GM12878 (cell line): ENCODE results near the gene ASRGL1.

Experiments used
- CREB1 ChIP-seq: IDR thresholded peaks from 2 replicates; pipeline ENCODE4 v1.6.1; 2012; ENCODE audit warnings: low read depth, mild to moderate bottlenecking, inconsistent platforms
- EGR1 ChIP-seq, 2 experiments: IDR thresholded peaks; 1 replicate in 1 of 2; 2 replicates in 1 of 2; pipeline ENCODE4 v1.6.1; 2011 to 2012; ENCODE audit warnings: low read depth in 2 of 2, low read length in 2 of 2, borderline replicate concordance in 1 of 2, mild to moderate bottlenecking in 1 of 2, moderate library complexity in 1 of 2
- EP300 ChIP-seq, 2 experiments: fragments of 150-350 bp in 1 of 2; IDR thresholded peaks; 2 replicates each; pipeline ENCODE4 v1.6.1; 2011 to 2012; ENCODE audit warnings: low read depth in 2 of 2, low read length in 2 of 2, borderline replicate concordance in 1 of 2, improper control_type of control experiment in 1 of 2, inconsistent platforms in 1 of 2; ENCODE audit not compliant: control insufficient read depth in 1 of 2
- POLR2AphosphoS5 ChIP-seq: IDR thresholded peaks from 2 replicates; pipeline ENCODE4 v1.6.1; 2011; ENCODE audit warnings: mild to moderate bottlenecking, low read length, inconsistent platforms
- RAD21 ChIP-seq: IDR thresholded peaks from 2 replicates; pipeline ENCODE4 v1.6.1; 2011; ENCODE audit warnings: mild to moderate bottlenecking, low read depth, low read length, moderate library complexity; ENCODE audit not compliant: insufficient read depth
- RFX5 ChIP-seq: IDR thresholded peaks from 2 replicates; pipeline ENCODE4 v1.6.1; 2011; ENCODE audit warnings: low read depth, low read length, improper control_type of control experiment
- SREBF1 ChIP-seq: IDR thresholded peaks from 2 replicates; pipeline ENCODE4 v1.6.1; 2012; ENCODE audit warnings: mild to moderate bottlenecking, low read length
- ZNF207 ChIP-seq: fragments of 450-650 bp; IDR thresholded peaks from 2 replicates; pipeline ENCODE4 v1.6.1; 2014; ENCODE audit warnings: antibody characterized with exemption, mild to moderate bottlenecking, borderline replicate concordance
- ZNF217 ChIP-seq: fragments of 450-650 bp; IDR thresholded peaks from 2 replicates; pipeline ENCODE4 v1.6.1; 2017; ENCODE audit warnings: antibody characterized with exemption, mild to moderate bottlenecking
- TF ChIP-seq, protein P1 (sequence below), 3 experiments: IDR thresholded peaks in 2 of 3; conservative IDR thresholded peaks in 1 of 3; 2 replicates each; pipeline ENCODE4 v1.5.1; 2011; ENCODE audit warnings: low read depth in 3 of 3, low read length in 3 of 3, mild to moderate bottlenecking in 3 of 3, control low read depth in 2 of 3, moderate library complexity in 2 of 3, inconsistent platforms in 1 of 3, mixed read lengths in 1 of 3; ENCODE audit not compliant: control insufficient read depth in 2 of 3, insufficient read depth in 1 of 3; ENCODE audit errors: extremely low read depth in 1 of 3
- TF ChIP-seq, protein P2 (sequence below): fragments of 450-650 bp; IDR thresholded peaks from 2 replicates; pipeline ENCODE4 v1.6.1; 2016; ENCODE audit warnings: mild to moderate bottlenecking
- TF ChIP-seq, protein P3 (sequence below): fragments of 150-350 bp; IDR thresholded peaks from 2 replicates; pipeline ENCODE4 v1.6.1; 2016; ENCODE audit warnings: low read depth, low read length
- TF ChIP-seq, protein P4 (sequence below): IDR thresholded peaks from 2 replicates; pipeline ENCODE4 v1.6.1; 2012; ENCODE audit warnings: low read depth, low read length, improper control_type of control experiment
- TF ChIP-seq, protein P5 (sequence below): IDR thresholded peaks from 2 replicates; pipeline ENCODE4 v1.6.1; 2012; ENCODE audit warnings: improper control_type of control experiment, low read depth, low read length; ENCODE audit not compliant: insufficient replicate concordance

DNA sequence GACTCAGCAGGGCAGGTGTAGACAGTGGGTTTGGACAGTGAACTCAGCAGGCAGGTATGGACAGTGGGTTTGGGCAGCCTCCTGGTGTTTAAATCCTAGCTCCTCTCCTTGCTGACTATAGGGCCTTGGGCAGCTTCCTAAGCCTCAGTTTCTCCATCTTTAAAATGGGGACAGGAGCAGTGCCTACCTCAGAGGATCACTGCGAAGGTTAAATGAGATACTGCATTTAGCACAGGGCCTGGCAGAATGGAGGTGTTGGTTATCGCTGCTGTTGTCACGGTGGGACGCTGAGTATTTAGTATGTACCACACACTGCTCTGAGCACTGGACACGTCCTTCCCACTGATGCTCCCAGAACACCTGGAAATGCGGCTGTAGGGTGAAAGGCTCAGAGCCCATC lies 67.2 kb downstream of the ASRGL1 start:
- TF ChIP-seq EP300 (IDR thresholded peaks at IDR 0.05; ENCODE audit: borderline replicate concordance in 1 of 2, control insufficient read depth in 1 of 2, low read depth in 2 of 2, low read length in 2 of 2) (no peak), ZNF207 (no peak), ZNF217 (no peak), EGR1 (IDR thresholded peaks at IDR 0.05; ENCODE audit: borderline replicate concordance in 1 of 2, low read depth in 2 of 2, low read length in 2 of 2) (no peak), RAD21 (no peak), POLR2AphosphoS5 (no peak), CREB1 (no peak), SREBF1 (no peak), RFX5 (no peak)
- TF ChIP-seq, protein P1, sequence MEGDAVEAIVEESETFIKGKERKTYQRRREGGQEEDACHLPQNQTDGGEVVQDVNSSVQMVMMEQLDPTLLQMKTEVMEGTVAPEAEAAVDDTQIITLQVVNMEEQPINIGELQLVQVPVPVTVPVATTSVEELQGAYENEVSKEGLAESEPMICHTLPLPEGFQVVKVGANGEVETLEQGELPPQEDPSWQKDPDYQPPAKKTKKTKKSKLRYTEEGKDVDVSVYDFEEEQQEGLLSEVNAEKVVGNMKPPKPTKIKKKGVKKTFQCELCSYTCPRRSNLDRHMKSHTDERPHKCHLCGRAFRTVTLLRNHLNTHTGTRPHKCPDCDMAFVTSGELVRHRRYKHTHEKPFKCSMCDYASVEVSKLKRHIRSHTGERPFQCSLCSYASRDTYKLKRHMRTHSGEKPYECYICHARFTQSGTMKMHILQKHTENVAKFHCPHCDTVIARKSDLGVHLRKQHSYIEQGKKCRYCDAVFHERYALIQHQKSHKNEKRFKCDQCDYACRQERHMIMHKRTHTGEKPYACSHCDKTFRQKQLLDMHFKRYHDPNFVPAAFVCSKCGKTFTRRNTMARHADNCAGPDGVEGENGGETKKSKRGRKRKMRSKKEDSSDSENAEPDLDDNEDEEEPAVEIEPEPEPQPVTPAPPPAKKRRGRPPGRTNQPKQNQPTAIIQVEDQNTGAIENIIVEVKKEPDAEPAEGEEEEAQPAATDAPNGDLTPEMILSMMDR (IDR thresholded peaks at IDR 0.05 in 2 of 3, conservative IDR thresholded peaks at IDR 0.05 in 1 of 3; ENCODE audit: control insufficient read depth in 2 of 3, extremely low read depth in 1 of 3, insufficient read depth in 1 of 3, low read depth in 3 of 3, low read length in 3 of 3), result no peak
- TF ChIP-seq, protein P2, sequence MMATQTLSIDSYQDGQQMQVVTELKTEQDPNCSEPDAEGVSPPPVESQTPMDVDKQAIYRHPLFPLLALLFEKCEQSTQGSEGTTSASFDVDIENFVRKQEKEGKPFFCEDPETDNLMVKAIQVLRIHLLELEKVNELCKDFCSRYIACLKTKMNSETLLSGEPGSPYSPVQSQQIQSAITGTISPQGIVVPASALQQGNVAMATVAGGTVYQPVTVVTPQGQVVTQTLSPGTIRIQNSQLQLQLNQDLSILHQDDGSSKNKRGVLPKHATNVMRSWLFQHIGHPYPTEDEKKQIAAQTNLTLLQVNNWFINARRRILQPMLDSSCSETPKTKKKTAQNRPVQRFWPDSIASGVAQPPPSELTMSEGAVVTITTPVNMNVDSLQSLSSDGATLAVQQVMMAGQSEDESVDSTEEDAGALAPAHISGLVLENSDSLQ, result no peak
- TF ChIP-seq, protein P3, sequence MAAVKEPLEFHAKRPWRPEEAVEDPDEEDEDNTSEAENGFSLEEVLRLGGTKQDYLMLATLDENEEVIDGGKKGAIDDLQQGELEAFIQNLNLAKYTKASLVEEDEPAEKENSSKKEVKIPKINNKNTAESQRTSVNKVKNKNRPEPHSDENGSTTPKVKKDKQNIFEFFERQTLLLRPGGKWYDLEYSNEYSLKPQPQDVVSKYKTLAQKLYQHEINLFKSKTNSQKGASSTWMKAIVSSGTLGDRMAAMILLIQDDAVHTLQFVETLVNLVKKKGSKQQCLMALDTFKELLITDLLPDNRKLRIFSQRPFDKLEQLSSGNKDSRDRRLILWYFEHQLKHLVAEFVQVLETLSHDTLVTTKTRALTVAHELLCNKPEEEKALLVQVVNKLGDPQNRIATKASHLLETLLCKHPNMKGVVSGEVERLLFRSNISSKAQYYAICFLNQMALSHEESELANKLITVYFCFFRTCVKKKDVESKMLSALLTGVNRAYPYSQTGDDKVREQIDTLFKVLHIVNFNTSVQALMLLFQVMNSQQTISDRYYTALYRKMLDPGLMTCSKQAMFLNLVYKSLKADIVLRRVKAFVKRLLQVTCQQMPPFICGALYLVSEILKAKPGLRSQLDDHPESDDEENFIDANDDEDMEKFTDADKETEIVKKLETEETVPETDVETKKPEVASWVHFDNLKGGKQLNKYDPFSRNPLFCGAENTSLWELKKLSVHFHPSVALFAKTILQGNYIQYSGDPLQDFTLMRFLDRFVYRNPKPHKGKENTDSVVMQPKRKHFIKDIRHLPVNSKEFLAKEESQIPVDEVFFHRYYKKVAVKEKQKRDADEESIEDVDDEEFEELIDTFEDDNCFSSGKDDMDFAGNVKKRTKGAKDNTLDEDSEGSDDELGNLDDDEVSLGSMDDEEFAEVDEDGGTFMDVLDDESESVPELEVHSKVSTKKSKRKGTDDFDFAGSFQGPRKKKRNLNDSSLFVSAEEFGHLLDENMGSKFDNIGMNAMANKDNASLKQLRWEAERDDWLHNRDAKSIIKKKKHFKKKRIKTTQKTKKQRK, result no peak
- TF ChIP-seq, protein P4, sequence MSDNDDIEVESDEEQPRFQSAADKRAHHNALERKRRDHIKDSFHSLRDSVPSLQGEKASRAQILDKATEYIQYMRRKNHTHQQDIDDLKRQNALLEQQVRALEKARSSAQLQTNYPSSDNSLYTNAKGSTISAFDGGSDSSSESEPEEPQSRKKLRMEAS, result no peak
- TF ChIP-seq, protein P5, sequence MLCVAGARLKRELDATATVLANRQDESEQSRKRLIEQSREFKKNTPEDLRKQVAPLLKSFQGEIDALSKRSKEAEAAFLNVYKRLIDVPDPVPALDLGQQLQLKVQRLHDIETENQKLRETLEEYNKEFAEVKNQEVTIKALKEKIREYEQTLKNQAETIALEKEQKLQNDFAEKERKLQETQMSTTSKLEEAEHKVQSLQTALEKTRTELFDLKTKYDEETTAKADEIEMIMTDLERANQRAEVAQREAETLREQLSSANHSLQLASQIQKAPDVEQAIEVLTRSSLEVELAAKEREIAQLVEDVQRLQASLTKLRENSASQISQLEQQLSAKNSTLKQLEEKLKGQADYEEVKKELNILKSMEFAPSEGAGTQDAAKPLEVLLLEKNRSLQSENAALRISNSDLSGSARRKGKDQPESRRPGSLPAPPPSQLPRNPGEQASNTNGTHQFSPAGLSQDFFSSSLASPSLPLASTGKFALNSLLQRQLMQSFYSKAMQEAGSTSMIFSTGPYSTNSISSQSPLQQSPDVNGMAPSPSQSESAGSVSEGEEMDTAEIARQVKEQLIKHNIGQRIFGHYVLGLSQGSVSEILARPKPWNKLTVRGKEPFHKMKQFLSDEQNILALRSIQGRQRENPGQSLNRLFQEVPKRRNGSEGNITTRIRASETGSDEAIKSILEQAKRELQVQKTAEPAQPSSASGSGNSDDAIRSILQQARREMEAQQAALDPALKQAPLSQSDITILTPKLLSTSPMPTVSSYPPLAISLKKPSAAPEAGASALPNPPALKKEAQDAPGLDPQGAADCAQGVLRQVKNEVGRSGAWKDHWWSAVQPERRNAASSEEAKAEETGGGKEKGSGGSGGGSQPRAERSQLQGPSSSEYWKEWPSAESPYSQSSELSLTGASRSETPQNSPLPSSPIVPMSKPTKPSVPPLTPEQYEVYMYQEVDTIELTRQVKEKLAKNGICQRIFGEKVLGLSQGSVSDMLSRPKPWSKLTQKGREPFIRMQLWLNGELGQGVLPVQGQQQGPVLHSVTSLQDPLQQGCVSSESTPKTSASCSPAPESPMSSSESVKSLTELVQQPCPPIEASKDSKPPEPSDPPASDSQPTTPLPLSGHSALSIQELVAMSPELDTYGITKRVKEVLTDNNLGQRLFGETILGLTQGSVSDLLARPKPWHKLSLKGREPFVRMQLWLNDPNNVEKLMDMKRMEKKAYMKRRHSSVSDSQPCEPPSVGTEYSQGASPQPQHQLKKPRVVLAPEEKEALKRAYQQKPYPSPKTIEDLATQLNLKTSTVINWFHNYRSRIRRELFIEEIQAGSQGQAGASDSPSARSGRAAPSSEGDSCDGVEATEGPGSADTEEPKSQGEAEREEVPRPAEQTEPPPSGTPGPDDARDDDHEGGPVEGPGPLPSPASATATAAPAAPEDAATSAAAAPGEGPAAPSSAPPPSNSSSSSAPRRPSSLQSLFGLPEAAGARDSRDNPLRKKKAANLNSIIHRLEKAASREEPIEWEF, result no peak
